HepG2 (cell line): Measurements from ENCODE around the gene MEGF11. TPM values are rescaled to one million over a fixed set of nuclear protein-coding genes. Genes with fewer than 3 reads are reported as not detected.

ENCODE experiments used
- ATAC-seq: fragments of 200-7000 bp; cut with Tn5 transposase; 3 replicates; pipeline ENCODE4 v1.9.1; 2020; ENCODE audit warnings: mild to moderate bottlenecking, moderate library complexity
- BruUV-seq: library from RNA; stranded (reverse); fragments of 400-500 nt; replicated peaks from 2 replicates; lab custom pipeline; 2021; lab: Mats Ljungman, UMichigan
- CTCF ChIA-PET: fragments of 300-600 bp; formaldehyde crosslinking; extraction: SDS; loops from one replicate; lab custom pipeline; 2021; ENCODE audit warnings: low total read pairs, inconsistent platforms, low intra/inter-chr PET ratio; lab: Yijun Ruan, JAX
- POLR2A ChIA-PET: fragments of 350-600 bp; sonication (Branson Sonifier 250); formaldehyde crosslinking; loops from one replicate; lab custom pipeline; 2020; ENCODE audit warnings: antibody characterized with exemption, inconsistent platforms; lab: Yijun Ruan, JAX
- DNase-seq: peaks from one replicate; pipeline ENCODE4 v3.0.0-alpha.2; 2015; ENCODE audit warnings: low spot score
- FAIRE-seq: peaks from 3 replicates; lab custom pipeline; 2011; peaks lifted over from hg19 to GRCh38; lab: Jason Lieb, UNC
- H2AFZ ChIP-seq: one replicate; pipeline ENCODE4 v1.6.1; 2011; ENCODE audit warnings: low read length, inconsistent platforms
- H3K27ac ChIP-seq: fragments of 300-600 bp; 3 replicates; pipeline ENCODE4 v1.8.0; 2011; ENCODE audit warnings: mixed run types, mild to moderate bottlenecking, mixed read lengths, low read length, inconsistent platforms; ENCODE audit not compliant: insufficient read depth; ENCODE audit errors: extremely low read length
- H3K27me3 ChIP-seq, 2 experiments: fragments of 200-600 bp in 1 of 2; 2 replicates in 1 of 2; 3 replicates in 1 of 2; pipeline versions ENCODE4 v1.6.0 to v1.8.0; 2011; ENCODE audit warnings: low read length in 2 of 2, mild to moderate bottlenecking in 2 of 2, moderate library complexity in 2 of 2, inconsistent platforms in 1 of 2; ENCODE audit not compliant: insufficient read depth in 2 of 2, control insufficient read depth in 1 of 2
- H3K36me3 ChIP-seq, 2 experiments: fragments of 200-600 bp in 1 of 2; replicated peaks in 1 of 2; 2 replicates in 1 of 2; 3 replicates in 1 of 2; pipeline versions ENCODE4 v1.5.1 to v1.8.0; 2011; ENCODE audit warnings: low read length in 2 of 2, inconsistent platforms in 1 of 2; ENCODE audit not compliant: insufficient read depth in 2 of 2, control insufficient read depth in 1 of 2
- H3K4me1 ChIP-seq: 2 replicates; pipeline ENCODE4 v1.5.1; 2012; ENCODE audit warnings: low read length, inconsistent platforms; ENCODE audit not compliant: insufficient read depth
- H3K4me2 ChIP-seq: 2 replicates; pipeline ENCODE4 v1.6.0; 2011; ENCODE audit warnings: low read depth, low read length, inconsistent platforms
- H3K4me3 ChIP-seq, 3 experiments: fragments of 200-600 bp in 1 of 3; sonication (generic), shearing (Covaris generic) in 1 of 3; replicated peaks in 1 of 3; 2 replicates each; pipeline ENCODE4 v1.5.1; 2011 to 2016; ENCODE audit warnings: low read length in 3 of 3, inconsistent platforms in 2 of 3, low read depth in 2 of 3, mild to moderate bottlenecking in 2 of 3, control low read depth in 1 of 3, mixed read lengths in 1 of 3; ENCODE audit not compliant: insufficient read depth in 1 of 3
- H3K79me2 ChIP-seq: one replicate; pipeline ENCODE4 v1.6.1; 2011; ENCODE audit warnings: low read length, inconsistent platforms; ENCODE audit not compliant: insufficient read depth
- H3K9ac ChIP-seq: 2 replicates; pipeline ENCODE4 v1.6.0; 2011; ENCODE audit warnings: mild to moderate bottlenecking, low read depth, low read length, inconsistent platforms; ENCODE audit not compliant: insufficient read depth
- H3K9me3 ChIP-seq: 2 replicates; pipeline ENCODE4 v1.5.1; 2012; ENCODE audit warnings: mild to moderate bottlenecking, low read length
- H4K20me1 ChIP-seq: 2 replicates; pipeline ENCODE4 v1.6.0; 2011; ENCODE audit warnings: inconsistent platforms, mild to moderate bottlenecking, low read length, moderate library complexity; ENCODE audit not compliant: insufficient read depth
- ARID3A ChIP-seq: IDR thresholded peaks from 2 replicates; pipeline ENCODE4 v1.6.1; 2012; ENCODE audit warnings: low read depth, low read length, improper control_type of control experiment
- DNMT3B ChIP-seq: conservative IDR thresholded peaks from 2 replicates; pipeline ENCODE4 v1.6.1; 2016; ENCODE audit warnings: missing biosample characterization, control low read depth
- GATA4 ChIP-seq: sonication (generic); IDR thresholded peaks from 2 replicates; pipeline ENCODE4 v1.6.1; 2016; ENCODE audit warnings: antibody characterized with exemption, low read depth, borderline replicate concordance
- HBP1 ChIP-seq: IDR thresholded peaks from 2 replicates; pipeline ENCODE4 v1.6.1; 2016; ENCODE audit warnings: low read depth, control low read depth
- HMG20B ChIP-seq: conservative IDR thresholded peaks from 2 replicates; pipeline ENCODE4 v1.6.1; 2016; ENCODE audit warnings: missing genetic modification reagents, missing compliant biosample characterization
- IKZF1 ChIP-seq: fragments of 450-650 bp; IDR thresholded peaks from 2 replicates; pipeline ENCODE4 v1.7.1; 2016
- IKZF4 ChIP-seq: sonication (generic); formaldehyde crosslinking; IDR thresholded peaks from 2 replicates; pipeline ENCODE4 v1.5.1; 2020; ENCODE audit warnings: borderline replicate concordance, mild to moderate bottlenecking, low read depth, missing genetic modification reagents; ENCODE audit errors: not compliant biosample characterization
- MAFF ChIP-seq: IDR thresholded peaks from 2 replicates; pipeline ENCODE4 v1.6.1; 2011; ENCODE audit warnings: low read depth, low read length, improper control_type of control experiment
- NFE2L2 ChIP-seq: fragments of 150-350 bp; IDR thresholded peaks from 2 replicates; pipeline ENCODE4 v1.6.1; 2014; ENCODE audit warnings: low read length
- POGK ChIP-seq: sonication (generic); formaldehyde crosslinking; conservative IDR thresholded peaks from 2 replicates; pipeline ENCODE4 v1.8.0; 2022; ENCODE audit warnings: mild to moderate bottlenecking, moderate library complexity, missing genetic modification reagents
- POLR2A ChIP-seq, 2 experiments: IDR thresholded peaks; 2 replicates each; pipeline ENCODE4 v1.6.1; 2011; ENCODE audit warnings: low read depth in 2 of 2, low read length in 2 of 2, mild to moderate bottlenecking in 1 of 2, moderate library complexity in 1 of 2; ENCODE audit not compliant: insufficient read depth in 1 of 2
- SOX5 ChIP-seq: IDR thresholded peaks from 2 replicates; pipeline ENCODE4 v1.6.1; 2016; ENCODE audit warnings: borderline replicate concordance
- WIZ ChIP-seq: sonication (generic); formaldehyde crosslinking; IDR thresholded peaks from 2 replicates; pipeline ENCODE4 v1.5.1; 2020; ENCODE audit warnings: mild to moderate bottlenecking, missing genetic modification reagents
- ZFP36 ChIP-seq: fragments of 150-350 bp; IDR thresholded peaks from 2 replicates; pipeline ENCODE4 v1.6.1; 2018; ENCODE audit warnings: borderline replicate concordance, low read length, low read depth; ENCODE audit not compliant: partially characterized antibody
- ZNF235 ChIP-seq: sonication (generic); formaldehyde crosslinking; IDR thresholded peaks from 2 replicates; pipeline ENCODE4 v1.8.1; 2023; ENCODE audit warnings: mild to moderate bottlenecking, missing genetic modification reagents, borderline replicate concordance
- ZNF614 ChIP-seq: IDR thresholded peaks from 2 replicates; pipeline ENCODE4 v1.6.1; 2018; ENCODE audit warnings: missing biosample characterization, missing genetic modification reagents, inconsistent platforms, borderline replicate concordance
- ZNF674 ChIP-seq: sonication (generic); formaldehyde crosslinking; IDR thresholded peaks from 2 replicates; pipeline ENCODE4 v1.5.0; 2020; ENCODE audit warnings: low read depth, mild to moderate bottlenecking, missing genetic modification reagents
- WGBS: methylation state at CpG from one replicate; pipeline ENCODE4 v1.1.6; 2017; ENCODE audit warnings: low lambda C conversion rate; 5-methylcytosine and 5-hydroxymethylcytosine counted together
- in situ Hi-C: cut with HindIII; loops from 2 replicates; pipeline ENCODE4 v1.10.0; 2017; ENCODE audit warnings: low pct_unique_long_range_greater_than_20kb; ENCODE audit not compliant: extremely low pct_ligation_motif_present
- intact Hi-C: fragments of 100-400 bp; cut with micrococcal nuclease; formaldehyde crosslinking; loops from one replicate; pipeline ENCODE4 v1.10.0; 2022; ENCODE audit not compliant: unreplicated experiment
- polyA plus RNA-seq, 8 experiments: library from polyadenylated mRNA; depleted of rRNA in 3 of 8; stranded (reverse) in 7 of 8; unstranded in 1 of 8; fragments of >200 nt; fragmentation: Illumina TruSeq in 4 of 8; extraction: Trizol in 4 of 8; gene quantifications; 2 replicates each; pipeline versions ENCODE4 v1.2.1 to v1.2.3, GENCODE V29; 2011 to 2016; ENCODE audit warnings: low read depth in 4 of 8, missing spikeins in 1 of 8, mixed read lengths in 1 of 8; ENCODE audit not compliant: insufficient read depth in 1 of 8
- total RNA-seq, 5 experiments: library from RNA; depleted of rRNA; stranded (reverse); fragments of >200 nt; fragmentation: Illumina TruSeq; extraction: Trizol; gene quantifications; 2 replicates each; pipeline ENCODE4 v1.2.3, GENCODE V29; 2016; ENCODE audit warnings: low read depth in 1 of 5
- TF ChIP-seq, protein P1 (sequence below): sonication (generic); formaldehyde crosslinking; IDR thresholded peaks from 2 replicates; pipeline ENCODE4; 2020; ENCODE audit warnings: missing genetic modification reagents, mild to moderate bottlenecking, borderline replicate concordance

Gene MEGF11
- total and polyA plus RNA-seq, 2 of the 13 experiments (the other 11 are each of a cell fraction or from before 2014, with no cell fraction given) = not detected

- no peaks in the 10 kb centered on the region for H3K79me2 ChIP-seq
- no peaks in the 10 kb centered on the region for H3K4me1 ChIP-seq
- no TSS peak for BruUV-seq
- H3K4me3 ChIP-seq = no peak overlapping the region
- no peaks in the 10 kb centered on the region for H3K36me3 ChIP-seq
- no peaks in the 10 kb centered on the region for H3K9me3 ChIP-seq
- FAIRE-seq (no peak), ATAC-seq (no peak), DNase-seq (no peak)
- 33% methylated on average over 8 of the region's 11 CpGs for WGBS
- intact Hi-C loops = no loop called here
- in situ Hi-C loops = no loop called here
- no peaks in the 10 kb centered on the region for H4K20me1 ChIP-seq
- ChIA-PET POLR2A (no interaction called here), CTCF (no interaction called here)
- no peak overlapping the region for H3K4me2 ChIP-seq
- H2AFZ ChIP-seq = no peak overlapping the region
- H3K27ac ChIP-seq = no peak overlapping the region
- peaks cover 0 to 12% of the 10 kb centered on the region in 2 experiments; a peak in 2 of 5 replicates for H3K27me3 ChIP-seq
- no peak overlapping the region for H3K9ac ChIP-seq
- TF ChIP-seq, protein P1, sequence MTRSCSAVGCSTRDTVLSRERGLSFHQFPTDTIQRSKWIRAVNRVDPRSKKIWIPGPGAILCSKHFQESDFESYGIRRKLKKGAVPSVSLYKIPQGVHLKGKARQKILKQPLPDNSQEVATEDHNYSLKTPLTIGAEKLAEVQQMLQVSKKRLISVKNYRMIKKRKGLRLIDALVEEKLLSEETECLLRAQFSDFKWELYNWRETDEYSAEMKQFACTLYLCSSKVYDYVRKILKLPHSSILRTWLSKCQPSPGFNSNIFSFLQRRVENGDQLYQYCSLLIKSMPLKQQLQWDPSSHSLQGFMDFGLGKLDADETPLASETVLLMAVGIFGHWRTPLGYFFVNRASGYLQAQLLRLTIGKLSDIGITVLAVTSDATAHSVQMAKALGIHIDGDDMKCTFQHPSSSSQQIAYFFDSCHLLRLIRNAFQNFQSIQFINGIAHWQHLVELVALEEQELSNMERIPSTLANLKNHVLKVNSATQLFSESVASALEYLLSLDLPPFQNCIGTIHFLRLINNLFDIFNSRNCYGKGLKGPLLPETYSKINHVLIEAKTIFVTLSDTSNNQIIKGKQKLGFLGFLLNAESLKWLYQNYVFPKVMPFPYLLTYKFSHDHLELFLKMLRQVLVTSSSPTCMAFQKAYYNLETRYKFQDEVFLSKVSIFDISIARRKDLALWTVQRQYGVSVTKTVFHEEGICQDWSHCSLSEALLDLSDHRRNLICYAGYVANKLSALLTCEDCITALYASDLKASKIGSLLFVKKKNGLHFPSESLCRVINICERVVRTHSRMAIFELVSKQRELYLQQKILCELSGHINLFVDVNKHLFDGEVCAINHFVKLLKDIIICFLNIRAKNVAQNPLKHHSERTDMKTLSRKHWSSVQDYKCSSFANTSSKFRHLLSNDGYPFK (CRISPR knock-in tag) = no peak
- TF ChIP-seq POLR2A (IDR thresholded peaks at IDR 0.05; ENCODE audit: insufficient read depth in 1 of 2, low read depth in 2 of 2, low read length in 2 of 2) (no peak), HBP1 (CRISPR knock-in tag) (no peak), IKZF1 (no peak), IKZF4 (CRISPR knock-in tag) (no peak), SOX5 (CRISPR knock-in tag) (no peak), WIZ (CRISPR knock-in tag) (no peak), NFE2L2 (no peak), ZNF235 (CRISPR knock-in tag) (no peak), ZNF674 (CRISPR knock-in tag) (no peak), GATA4 (no peak), ARID3A (no peak), HMG20B (no peak), MAFF (no peak), DNMT3B (CRISPR knock-in tag) (no peak), ZNF614 (CRISPR knock-in tag) (no peak), ZFP36 (no peak), POGK (CRISPR knock-in tag) (no peak)
Observed at GRCh38 chr15:66072616-66073361, 180.8 kb downstream of the MEGF11 start.
